ENCODE data around the gene MINDY4. TPM values are rescaled to one million over a fixed set of nuclear protein-coding genes. Genes with fewer than 3 reads are reported as not detected.

MINDY4 gene
- total RNA-seq = 1 to 10 TPM; 4.0 to 9.1 (median 4.7) TPM
- long read RNA-seq, donor 1, partial matches to known transcripts = 1 of 5 reads
- long read RNA-seq, donor 1, other reads (novel, unspliced or antisense) = 2 of 5 reads
- long read RNA-seq, donor 2 = 0 reads

GRCh38 chr7:30771174-30771879 is at the start of gene MINDY4:
TSS of gene MINDY4 (plus strand) at chr7:30771417. CDS start at chr7:30771494, 77 bp downstream.
- DNase-seq (peak; percentile 77 to 88 (median 88)), ATAC-seq (peak; percentile 95)
- Histone ChIP-seq H3K4me1 (ENCODE audit: low read depth) (no peaks in the 10 kb centered on the region), H3K4me3 (peak within 1 kb of the TSS; percentile 57), H3K36me3 (ENCODE audit: low read depth) (no peaks in the 10 kb centered on the region), H3K9me3 (no peaks in the 10 kb centered on the region)
- intact Hi-C loops (cut with DNase I, micrococcal nuclease) = no loop called here
- no peak for TF ChIP-seq CTCF (IDR thresholded peaks at IDR 0.05)

GRCh38 chr7:30722187-30722586 is 49.0 kb upstream of the MINDY4 start:
- no peak for TF ChIP-seq CTCF (IDR thresholded peaks at IDR 0.05)
- H3K9me3 ChIP-seq = peaks cover 16% of the 10 kb centered on the region
- ATAC-seq (no peak), DNase-seq (no peak)
- no peaks in the 10 kb centered on the region for H3K36me3 ChIP-seq (ENCODE audit: low read depth)
- H3K4me1 ChIP-seq (ENCODE audit: low read depth) = no peaks in the 10 kb centered on the region
- H3K4me3 ChIP-seq = no peak overlapping the region
- intact Hi-C loops (cut with DNase I, micrococcal nuclease) = no loop called here

DNA sequence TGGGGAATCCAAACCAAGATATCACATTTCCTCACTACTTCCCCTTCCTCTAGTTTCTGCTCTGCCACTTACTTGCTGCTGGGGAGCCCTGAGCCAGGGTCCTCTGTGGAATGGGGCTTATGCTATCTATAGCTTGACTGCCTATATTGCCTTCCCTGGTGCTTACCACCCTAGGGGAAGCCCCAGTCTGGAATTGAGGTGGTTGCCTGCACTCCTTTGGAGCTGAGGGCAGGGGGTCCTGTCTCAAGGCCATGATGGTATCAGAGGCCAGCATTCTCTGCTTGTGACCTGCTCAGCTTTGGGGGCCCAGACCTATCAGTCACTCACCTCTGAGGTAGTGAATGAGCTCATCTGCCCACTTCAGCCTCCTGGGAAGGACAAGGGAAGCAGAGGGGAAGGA is 48.5 kb upstream of the MINDY4 start:
- H3K9me3 ChIP-seq = peaks cover 15% of the 10 kb centered on the region
- no peak for TF ChIP-seq CTCF (IDR thresholded peaks at IDR 0.05)
- ATAC-seq (no peak), DNase-seq (no peak)
- H3K4me1 ChIP-seq (ENCODE audit: low read depth) = no peaks in the 10 kb centered on the region
- no peak overlapping the region for H3K4me3 ChIP-seq
- H3K36me3 ChIP-seq (ENCODE audit: low read depth) = no peaks in the 10 kb centered on the region
- intact Hi-C loops (cut with DNase I, micrococcal nuclease) = no loop called here

DNA sequence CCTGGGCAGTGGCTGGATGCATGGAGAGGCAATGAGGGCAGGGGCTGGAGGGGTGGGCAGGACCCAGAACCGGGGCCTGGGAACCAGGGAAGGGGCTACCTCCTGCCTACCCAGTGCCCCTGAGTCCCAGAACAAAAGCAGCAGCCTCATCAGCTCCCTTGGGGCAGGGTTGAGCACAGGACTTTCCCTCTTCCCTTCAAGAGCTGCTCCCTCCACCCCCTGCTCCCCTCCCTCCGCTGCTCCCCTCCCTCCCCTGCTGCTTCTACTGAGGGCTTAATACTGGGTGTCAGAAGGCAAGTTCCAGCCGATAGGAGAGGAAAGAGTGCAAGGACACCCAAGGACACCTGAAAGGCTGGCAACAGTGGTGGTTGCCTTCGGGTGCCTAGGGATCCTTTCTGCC is 47.4 kb upstream of the MINDY4 start:
- H3K36me3 ChIP-seq (ENCODE audit: low read depth) = no peaks in the 10 kb centered on the region
- ATAC-seq (no peak), DNase-seq (no peak)
- no peak overlapping the region for H3K4me3 ChIP-seq
- intact Hi-C loops (cut with DNase I, micrococcal nuclease) = no loop called here
- no peak for TF ChIP-seq CTCF (IDR thresholded peaks at IDR 0.05)
- no peaks in the 10 kb centered on the region for H3K4me1 ChIP-seq (ENCODE audit: low read depth)
- peaks cover 4% of the 10 kb centered on the region for H3K9me3 ChIP-seq

DNA sequence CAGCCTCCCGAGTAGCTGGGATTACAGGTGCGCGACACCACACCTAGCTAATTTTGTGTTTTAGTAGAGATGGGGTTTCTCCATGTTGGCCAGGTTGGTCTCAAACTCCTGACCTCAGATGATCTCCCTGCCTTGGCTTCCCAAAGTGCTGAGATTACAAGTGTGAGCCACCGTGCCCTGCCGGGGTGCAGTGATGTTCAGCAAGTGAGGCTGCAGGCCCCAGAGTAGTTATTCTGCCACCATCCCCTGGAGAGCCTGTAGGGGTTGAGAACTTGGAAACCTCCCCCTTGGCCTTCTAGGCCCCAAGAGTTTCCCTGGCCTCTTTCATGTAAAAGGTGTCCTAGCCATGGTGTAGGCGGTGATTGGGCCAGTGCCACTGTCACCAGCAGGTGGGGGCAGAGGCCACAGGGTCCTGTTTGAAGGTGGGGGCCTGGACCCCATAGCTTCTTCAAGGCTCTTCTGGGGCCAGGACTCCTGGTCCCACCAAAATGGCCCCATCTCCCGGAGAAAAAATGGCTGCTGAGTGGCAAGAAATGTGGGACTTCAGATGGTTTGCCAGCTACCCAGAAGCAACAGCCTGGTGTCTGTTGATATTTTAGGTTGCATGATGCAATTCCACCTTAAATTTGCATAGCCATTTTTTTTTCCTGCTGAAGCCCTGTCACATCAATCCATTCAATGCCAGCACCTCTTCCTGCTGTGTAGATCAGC is 44.8 kb upstream of the MINDY4 start:
- TF ChIP-seq CTCF (IDR thresholded peaks at IDR 0.05) = no peak
- no peaks in the 10 kb centered on the region for H3K36me3 ChIP-seq (ENCODE audit: low read depth)
- no peak overlapping the region for H3K4me3 ChIP-seq

More for the DNA sequence above, 44.8 kb upstream of the MINDY4 start:
- no peaks in the 10 kb centered on the region for H3K9me3 ChIP-seq
- ATAC-seq = no peak
- intact Hi-C loops (cut with DNase I, micrococcal nuclease) = no loop called here
- no peak for DNase-seq
- no peaks in the 10 kb centered on the region for H3K4me1 ChIP-seq (ENCODE audit: low read depth)
